Spinal cord (tissue), 10 donors: Measurements from ENCODE around the gene ZNF280A. TPM values are rescaled to one million over a fixed set of nuclear protein-coding genes. Genes with fewer than 3 reads are reported as not detected.
"Not testable (repeated sequence)": the region's sequence is repeated elsewhere in the genome, so short reads cannot be mapped to it uniquely, and the experiment has no call there.

Source experiments
- DNase-seq, 6 donors: peaks; one replicate each; pipeline versions ENCODE4 v3.0.0 to v3.0.0-alpha.2; 2013 to 2015; ENCODE audit warnings: low spot score in 6 of 6, low read depth in 4 of 6
- H3K27ac ChIP-seq: one replicate; pipeline ENCODE4 v1.5.1; 2013; ENCODE audit warnings: low read depth, low read length, control low read depth
- H3K27me3 ChIP-seq: one replicate; pipeline ENCODE4 v1.6.1; 2013; ENCODE audit warnings: low read length; ENCODE audit not compliant: control insufficient read depth, insufficient read depth
- H3K36me3 ChIP-seq: one replicate; pipeline ENCODE4 v1.6.1; 2013; ENCODE audit warnings: low read length; ENCODE audit not compliant: control insufficient read depth, insufficient read depth
- H3K4me1 ChIP-seq: one replicate; pipeline ENCODE4 v1.6.1; 2013; ENCODE audit warnings: low read length; ENCODE audit not compliant: control insufficient read depth, insufficient read depth
- H3K4me3 ChIP-seq: one replicate; pipeline ENCODE4 v1.5.1; 2013; ENCODE audit warnings: low read depth, low read length, control low read depth
- H3K9me3 ChIP-seq: one replicate; pipeline ENCODE4 v1.6.1; 2013; ENCODE audit warnings: low read length; ENCODE audit not compliant: control insufficient read depth, insufficient read depth
- WGBS: methylation state at CpG from one replicate; pipeline ENCODE4 v1.1.5; 2013; ENCODE audit warnings: missing lambda C conversion rate; ENCODE audit not compliant: insufficient coverage; 5-methylcytosine and 5-hydroxymethylcytosine counted together
- polyA plus RNA-seq, 2 donors: library from polyadenylated mRNA; unstranded; fragments of 120-200 nt; gene quantifications; one replicate each; pipeline ENCODE4 v1.2.1, GENCODE V29; 2013; ENCODE audit not compliant: insufficient read length in 2 of 2
- total RNA-seq, 2 donors: library from RNA; depleted of rRNA in 1 of 2; stranded (reverse); fragments of 120-200 nt in 1 of 2; fragments of >200 nt in 1 of 2; gene quantifications; one replicate each; pipeline versions ENCODE4 v1.2.3 to v1.2.4, GENCODE V29; 2013 to 2014
- donor health status: healthy.

Gene ZNF280A
- total and polyA plus RNA-seq, 4 donors: 0.10 to 0.50 (median 0.18) TPM; not detected in 1

DNA sequence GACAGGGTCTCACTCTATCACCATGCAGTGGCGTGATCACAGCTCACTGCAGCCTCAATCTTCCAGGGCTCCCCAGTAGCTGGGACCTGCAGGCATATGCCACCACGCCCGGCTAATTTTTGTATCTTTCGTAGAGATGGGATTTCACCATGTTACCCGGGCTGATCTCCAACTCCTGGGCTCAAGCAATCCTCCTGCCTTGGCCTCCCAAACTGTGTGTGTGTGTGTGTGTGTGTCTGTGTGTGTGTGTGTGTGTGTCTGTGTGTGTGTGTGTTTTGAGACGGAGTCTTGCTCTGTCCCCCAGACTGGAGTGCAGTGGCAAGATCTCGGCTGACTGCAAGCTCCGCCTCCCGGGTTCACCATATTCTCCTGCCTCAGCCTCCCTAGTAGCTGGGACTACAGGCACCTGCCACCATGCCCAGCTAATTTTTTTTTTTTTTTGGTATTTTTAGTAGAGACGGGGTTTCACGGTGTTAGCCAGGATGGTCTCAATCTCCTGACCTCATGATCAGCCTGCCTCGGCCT lies 12.5 kb upstream of the ZNF280A start:
- not testable (repeated sequence) for DNase-seq

DNA sequence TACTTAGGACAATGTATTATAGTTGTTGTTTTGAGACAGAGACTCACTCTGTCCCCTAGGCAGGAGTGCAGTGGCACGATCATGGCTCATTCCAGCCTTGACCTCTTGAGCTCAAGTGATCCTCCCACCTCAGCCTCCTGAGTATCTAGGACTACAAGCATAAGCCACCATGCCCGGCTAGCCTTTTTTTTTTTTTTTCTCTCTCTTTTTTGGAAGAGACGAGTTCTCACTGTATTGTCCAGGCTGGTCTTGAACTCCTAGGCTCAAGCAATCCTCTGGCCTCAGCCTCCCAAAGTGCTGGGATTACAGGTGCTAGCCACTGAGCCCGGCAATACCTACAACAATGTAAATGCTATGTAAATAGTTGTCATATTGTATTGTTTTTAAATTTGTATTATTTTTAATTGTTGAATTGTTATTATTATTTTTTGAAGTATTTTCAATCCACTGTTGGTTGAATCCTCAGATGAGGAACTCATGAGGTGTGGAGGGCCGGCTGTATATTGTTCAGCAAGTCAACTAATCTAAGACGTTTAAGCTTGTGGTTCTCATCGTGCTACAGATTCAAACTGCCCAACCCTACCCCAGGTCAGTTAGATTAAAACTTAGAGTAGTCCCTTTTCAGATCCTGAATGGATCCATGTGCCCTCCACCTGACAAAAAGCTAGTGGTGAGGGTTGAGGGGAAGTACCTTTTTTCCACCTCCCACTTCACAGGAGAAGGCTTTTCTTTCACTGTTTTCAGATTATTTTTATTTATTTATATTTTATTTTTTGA lies 11.9 kb upstream of the ZNF280A start:
- no peak for DNase-seq
- H3K4me1 ChIP-seq: no peaks in the 10 kb centered on the region
- no peaks in the 10 kb centered on the region for H3K9me3 ChIP-seq
- H3K36me3 ChIP-seq: no peaks in the 10 kb centered on the region
- H3K27me3 ChIP-seq: no peaks in the 10 kb centered on the region
- H3K4me3 ChIP-seq: no peak overlapping the region
- 100% methylated on average over 1 of the region's 7 CpGs for whole genome bisulfite sequencing
- H3K27ac ChIP-seq: no peak overlapping the region

More for the DNA sequence above, 12.5 kb upstream of the ZNF280A start:
- H3K4me3 ChIP-seq, H3K36me3 ChIP-seq, H3K9me3 ChIP-seq, H3K27ac ChIP-seq, H3K4me1 ChIP-seq, H3K27me3 ChIP-seq: not testable (repeated sequence)
- 91% methylated on average over 3 of the region's 12 CpGs for WGBS

DNA sequence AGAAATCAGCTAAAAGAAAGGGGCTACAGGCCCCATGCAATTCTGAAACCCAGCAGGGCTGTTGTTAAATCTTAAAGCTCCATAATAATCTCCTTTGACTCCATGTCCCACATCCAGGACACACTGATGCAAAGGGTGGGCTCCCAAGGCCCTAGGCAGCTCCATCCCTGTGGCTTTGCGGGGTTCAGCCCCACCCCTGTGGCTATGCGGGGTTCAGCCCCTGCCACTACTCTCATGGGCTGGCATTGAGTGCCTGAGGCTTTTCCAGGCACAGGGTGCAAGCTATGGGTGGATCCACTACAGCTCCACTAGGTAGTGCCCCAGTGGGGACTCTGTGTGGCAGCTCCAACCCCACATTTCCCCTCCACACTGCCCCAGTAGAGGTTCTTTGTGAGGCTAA lies 8.7 kb upstream of the ZNF280A start:
- Histone ChIP-seq H3K27ac (no peak overlapping the region), H3K4me3 (no peak overlapping the region), H3K27me3 (no peaks in the 10 kb centered on the region), H3K9me3 (no peaks in the 10 kb centered on the region), H3K4me1 (no peaks in the 10 kb centered on the region), H3K36me3 (no peaks in the 10 kb centered on the region)
- DNase-seq: no peak
- WGBS: 100% methylated on average over 2 of the region's 2 CpGs

DNA sequence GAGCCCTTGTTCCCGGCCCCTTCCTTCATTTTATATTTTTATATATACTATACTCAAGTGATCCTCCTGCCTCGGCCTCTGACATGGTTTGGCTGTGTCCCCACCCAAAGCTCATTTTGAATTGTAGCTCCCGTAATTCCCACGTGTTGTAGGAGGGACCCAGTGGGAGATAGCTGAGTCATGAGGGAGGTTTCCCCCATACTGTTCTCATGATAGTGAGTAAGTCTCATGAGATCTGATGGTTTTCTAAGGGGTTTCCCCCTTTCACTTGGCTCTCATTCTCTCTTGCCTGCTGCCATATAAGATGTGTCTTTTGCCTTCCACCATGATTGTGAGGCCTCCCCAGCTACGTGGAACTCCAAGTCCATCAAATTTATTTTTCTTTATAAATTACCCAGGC lies 7.2 kb upstream of the ZNF280A start:
- Histone ChIP-seq H3K4me3 (no peak overlapping the region), H3K27ac (no peak overlapping the region), H3K36me3 (no peaks in the 10 kb centered on the region), H3K27me3 (no peaks in the 10 kb centered on the region), H3K9me3 (no peaks in the 10 kb centered on the region), H3K4me1 (no peaks in the 10 kb centered on the region)
- 100% methylated on average over 1 of the region's 5 CpGs for WGBS
- no peak for DNase-seq

DNA sequence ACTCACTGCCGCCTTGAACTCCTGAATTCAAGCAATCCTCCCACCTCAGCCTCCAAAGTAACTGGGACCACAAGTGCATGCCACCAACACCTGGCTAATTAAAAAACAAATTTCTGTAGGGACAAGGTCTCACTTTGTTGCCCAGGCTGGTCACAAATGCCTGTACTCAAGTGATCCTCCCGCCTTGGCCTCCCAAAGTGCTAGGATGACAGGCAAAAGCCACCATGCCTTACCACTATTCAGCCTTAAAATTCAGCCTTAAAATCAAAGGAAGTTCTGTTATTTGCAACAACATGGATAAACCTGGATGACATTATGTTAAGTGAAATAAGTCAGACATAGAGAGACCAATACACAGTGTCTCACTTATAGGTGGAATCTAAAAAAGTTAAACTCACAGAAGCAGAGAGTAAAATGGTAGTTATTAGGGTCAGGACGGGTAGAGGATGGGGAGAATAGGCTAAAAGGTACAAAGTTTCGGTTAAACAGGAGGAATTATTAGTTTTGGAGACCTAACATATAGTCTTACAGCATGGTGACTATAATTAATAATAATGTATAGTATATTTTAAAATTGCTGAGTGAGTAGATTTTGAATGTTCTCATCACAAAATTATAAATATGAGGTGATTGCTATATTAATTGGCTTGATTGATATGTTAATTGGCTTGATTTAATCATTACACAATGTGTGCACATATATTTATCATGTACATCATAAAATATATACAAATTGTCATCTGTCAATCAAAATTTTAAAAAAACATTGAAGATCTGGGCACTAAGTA lies 6.2 kb upstream of the ZNF280A start:
- no peak for DNase-seq
- no peaks in the 10 kb centered on the region for H3K27me3 ChIP-seq
- no peaks in the 10 kb centered on the region for H3K36me3 ChIP-seq
- no peaks in the 10 kb centered on the region for H3K4me1 ChIP-seq
- H3K9me3 ChIP-seq: no peaks in the 10 kb centered on the region
- no peak overlapping the region for H3K27ac ChIP-seq
- H3K4me3 ChIP-seq: no peak overlapping the region
- 89% methylated on average over 3 of the region's 4 CpGs for WGBS

DNA sequence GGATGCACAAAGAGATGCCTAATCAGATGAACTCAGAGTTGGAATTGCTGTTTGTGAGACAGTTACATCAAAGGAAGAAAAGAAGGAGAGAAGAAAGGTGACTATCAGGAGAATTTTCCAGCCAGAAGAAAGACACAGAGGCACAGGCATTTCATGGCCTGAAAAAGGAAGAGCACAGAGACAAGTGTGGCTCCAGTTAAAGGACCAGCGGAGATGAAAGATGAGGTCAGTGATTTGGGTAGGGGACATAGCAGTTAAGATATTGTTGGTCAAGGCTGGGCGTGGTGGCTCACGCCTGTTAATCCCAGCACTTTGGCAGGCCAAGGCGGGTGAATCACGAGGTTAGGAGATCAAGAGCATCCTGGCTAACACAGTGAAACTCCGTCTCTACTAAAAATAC lies 3.4 kb upstream of the ZNF280A start:
- Histone ChIP-seq H3K4me3 (no peak overlapping the region), H3K27ac (no peak overlapping the region), H3K36me3 (no peaks in the 10 kb centered on the region), H3K4me1 (no peaks in the 10 kb centered on the region), H3K27me3 (no peaks in the 10 kb centered on the region), H3K9me3 (no peaks in the 10 kb centered on the region)
- no peak for DNase-seq
- WGBS: 96% methylated on average over 5 of the region's 6 CpGs

DNA sequence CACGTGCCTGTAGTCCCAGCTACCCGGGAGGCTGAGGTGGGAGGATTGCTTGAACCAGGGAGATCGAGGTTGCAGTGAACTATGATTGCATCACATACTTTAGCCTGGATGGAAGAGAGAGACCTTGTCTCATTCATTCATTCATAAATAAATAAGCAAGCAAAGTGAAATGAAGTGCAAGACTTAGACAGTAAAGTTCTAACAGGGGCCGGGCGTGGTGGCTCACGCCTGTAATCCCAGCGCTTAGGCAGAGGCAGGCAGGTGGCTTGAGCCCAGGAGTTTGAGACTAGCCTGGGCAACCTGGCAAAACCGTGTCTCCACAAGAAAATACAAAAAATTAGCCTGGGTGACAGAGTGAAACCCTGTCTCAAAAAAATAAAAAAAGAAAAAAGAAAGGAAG lies 1.6 kb upstream of the ZNF280A start:
- DNase-seq: no peak
- H3K4me3 ChIP-seq: no peak overlapping the region
- H3K27ac ChIP-seq: no peak overlapping the region
- no peaks in the 10 kb centered on the region for H3K36me3 ChIP-seq
- no peaks in the 10 kb centered on the region for H3K4me1 ChIP-seq
- WGBS: 96% methylated on average over 5 of the region's 8 CpGs
- no peaks in the 10 kb centered on the region for H3K27me3 ChIP-seq
- no peaks in the 10 kb centered on the region for H3K9me3 ChIP-seq

DNA sequence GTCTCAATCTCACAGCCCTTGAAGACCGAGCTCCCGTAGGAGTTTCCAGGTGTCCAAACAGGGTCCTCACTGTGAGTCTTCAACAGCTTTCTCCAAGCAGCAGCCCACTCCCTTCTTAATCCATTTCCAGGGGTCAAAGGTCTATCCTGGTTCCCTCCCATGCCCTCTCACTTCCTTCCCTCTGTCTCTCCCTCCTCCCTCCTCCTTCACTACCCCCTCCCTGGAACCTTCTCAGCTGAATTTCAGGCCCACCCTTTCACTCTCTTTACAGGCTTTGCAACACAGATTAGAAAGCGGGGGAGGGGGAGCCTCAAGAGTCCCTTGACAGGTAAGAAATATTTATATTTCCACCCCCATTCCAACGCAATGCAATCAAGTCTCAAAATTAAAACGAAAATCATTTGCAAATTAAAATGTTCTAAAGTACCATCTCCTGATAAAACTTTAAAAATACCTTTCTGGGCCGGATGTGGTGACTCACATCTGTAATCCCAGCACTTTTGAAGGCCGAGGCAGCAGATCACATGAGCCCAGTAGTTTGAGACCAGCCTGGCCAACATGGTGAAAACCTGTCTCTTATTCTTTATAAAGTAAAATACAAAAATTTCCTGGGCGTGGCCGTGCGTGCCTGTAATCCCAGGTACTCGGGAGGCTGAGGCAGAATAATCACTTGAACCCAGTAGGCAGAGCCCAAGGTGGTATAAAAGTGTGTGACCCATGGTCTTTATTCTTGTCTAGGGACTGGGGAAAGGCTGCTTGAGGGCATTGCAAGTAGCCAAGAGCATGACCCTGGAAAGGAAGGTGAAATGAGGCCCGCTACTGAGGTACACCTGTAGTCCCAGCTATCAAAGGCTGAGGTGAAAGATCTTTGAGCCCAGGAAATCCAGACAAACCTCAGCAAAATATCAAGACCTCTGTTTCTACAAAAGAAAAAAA lies 865 bp upstream of the ZNF280A start:
- WGBS: 87% methylated on average over 10 of the region's 12 CpGs
- Histone ChIP-seq H3K36me3 (no peaks in the 10 kb centered on the region), H3K27ac (no peak overlapping the region), H3K27me3 (no peaks in the 10 kb centered on the region), H3K4me1 (no peaks in the 10 kb centered on the region), H3K4me3 (no peak overlapping the region), H3K9me3 (no peaks in the 10 kb centered on the region)
- DNase-seq: no peak

DNA sequence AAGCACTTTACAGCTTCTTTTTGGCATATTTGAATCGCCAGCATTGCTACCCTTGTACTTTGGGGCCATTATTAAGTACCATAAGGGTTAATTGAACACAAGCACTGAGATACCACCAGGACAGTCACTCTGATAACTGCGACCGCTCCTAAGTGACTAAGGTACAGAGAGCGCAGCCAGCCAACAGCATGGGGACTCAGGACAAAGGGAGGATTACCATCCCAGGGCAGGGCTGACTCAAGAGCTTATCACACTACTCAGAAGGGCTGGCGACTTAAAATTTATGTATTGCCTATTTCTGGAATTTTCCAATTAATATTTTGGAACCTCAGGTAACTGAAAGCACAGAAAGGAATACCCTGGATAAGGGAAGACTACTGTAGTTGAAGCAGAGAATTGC lies 479 bp downstream of the ZNF280A start:
- 81% methylated on average over 3 of the region's 5 CpGs for WGBS

More for the DNA sequence above, 479 bp downstream of the ZNF280A start:
- Histone ChIP-seq H3K4me3 (no peak overlapping the region), H3K27me3 (no peaks in the 10 kb centered on the region), H3K9me3 (no peaks in the 10 kb centered on the region), H3K36me3 (no peaks in the 10 kb centered on the region), H3K27ac (no peak overlapping the region), H3K4me1 (no peaks in the 10 kb centered on the region)
- DNase-seq: no peak
